ENCODE results near the gene CFH. TPM values are rescaled to one million over a fixed set of nuclear protein-coding genes. Genes with fewer than 3 reads are reported as not detected.

The CFH gene
- total and polyA plus RNA-seq, 10 of the 15 experiments (the other 5 are each of a cell fraction or from before 2014, with no cell fraction given), result 0.46 TPM; not detected in 9

GRCh38 chr1:196680107-196680506, 28.3 kb downstream of the CFH start (continued):
- TF ChIP-seq, protein P1, sequence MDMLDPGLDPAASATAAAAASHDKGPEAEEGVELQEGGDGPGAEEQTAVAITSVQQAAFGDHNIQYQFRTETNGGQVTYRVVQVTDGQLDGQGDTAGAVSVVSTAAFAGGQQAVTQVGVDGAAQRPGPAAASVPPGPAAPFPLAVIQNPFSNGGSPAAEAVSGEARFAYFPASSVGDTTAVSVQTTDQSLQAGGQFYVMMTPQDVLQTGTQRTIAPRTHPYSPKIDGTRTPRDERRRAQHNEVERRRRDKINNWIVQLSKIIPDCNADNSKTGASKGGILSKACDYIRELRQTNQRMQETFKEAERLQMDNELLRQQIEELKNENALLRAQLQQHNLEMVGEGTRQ (IDR thresholded peaks at IDR 0.05; ENCODE audit: borderline replicate concordance, low read depth, low read length), result no peak
- TF ChIP-seq SREBF1 (IDR thresholded peaks at IDR 0.05; ENCODE audit: low read length), result no peak

- POLR2A ChIA-PET, result no interaction called here
- Histone ChIP-seq H3K4me1 (ENCODE audit: control insufficient read depth, insufficient read depth, low read length) (no peaks in the 10 kb centered on the region), H2AFZ (ENCODE audit: control insufficient read depth, low read depth, low read length) (no peak overlapping the region), H3K36me3 (ENCODE audit: control insufficient read depth in 2 of 2, insufficient read depth in 2 of 2, low read length in 1 of 2) (no peaks in the 10 kb centered on the region), H3K27me3 (replicated peaks in 1 of 2; ENCODE audit: control insufficient read depth in 2 of 2, insufficient read depth in 2 of 2, low read length in 1 of 2) (no peaks in the 10 kb centered on the region), H3K4me3 (no peak overlapping the region), H3K4me2 (ENCODE audit: control insufficient read depth, insufficient read depth) (no peak overlapping the region), H3K27ac (ENCODE audit: control insufficient read depth, insufficient read depth) (no peak overlapping the region), H3K79me2 (ENCODE audit: control insufficient read depth, insufficient read depth, low read length) (no peaks in the 10 kb centered on the region), H3K9me3 (replicated peaks; ENCODE audit: control insufficient read depth, insufficient read depth, low read length) (no peaks in the 10 kb centered on the region), H4K20me1 (ENCODE audit: control insufficient read depth, insufficient read depth) (no peaks in the 10 kb centered on the region), H3K9ac (ENCODE audit: control insufficient read depth, insufficient read depth, low read length) (no peak overlapping the region)
- intact Hi-C loops (cut with micrococcal nuclease; ENCODE audit: unreplicated experiment), result no loop called here
- DNase-seq (ENCODE audit: low read depth, low spot score) (no peak), FAIRE-seq (no peak), ATAC-seq (no peak)
- CTCF ChIA-PET, result no interaction called here
- RAD21 ChIA-PET (ENCODE audit: unreplicated experiment), result no interaction called here
- no TSS peak for BruUV-seq (replicated peaks)
- SMC1A ChIA-PET (ENCODE audit: uncharacterized antibody, unreplicated experiment), result no interaction called here
- WGBS (ENCODE audit: insufficient coverage, insufficient replicate concordance, low lambda C conversion rate, missing lambda C conversion rate), result 77% methylated on average over 4 of the region's 4 CpGs
- in situ Hi-C loops (cut with MboI), result no loop called here
- no peak for TF ChIP-seq ZNF207 (IDR thresholded peaks at IDR 0.05; ENCODE audit: borderline replicate concordance)
- no peak for TF ChIP-seq RELA (IDR thresholded peaks at IDR 0.05; ENCODE audit: borderline replicate concordance, partially characterized antibody)
- TF ChIP-seq TCF3 (IDR thresholded peaks at IDR 0.05; ENCODE audit: borderline replicate concordance, insufficient read depth, low read depth, low read length), result no peak
- TF ChIP-seq DPF2 (IDR thresholded peaks at IDR 0.05), result no peak
- no peak for TF ChIP-seq CREB1 (IDR thresholded peaks at IDR 0.05; ENCODE audit: low read depth)
- TF ChIP-seq, protein P2, sequence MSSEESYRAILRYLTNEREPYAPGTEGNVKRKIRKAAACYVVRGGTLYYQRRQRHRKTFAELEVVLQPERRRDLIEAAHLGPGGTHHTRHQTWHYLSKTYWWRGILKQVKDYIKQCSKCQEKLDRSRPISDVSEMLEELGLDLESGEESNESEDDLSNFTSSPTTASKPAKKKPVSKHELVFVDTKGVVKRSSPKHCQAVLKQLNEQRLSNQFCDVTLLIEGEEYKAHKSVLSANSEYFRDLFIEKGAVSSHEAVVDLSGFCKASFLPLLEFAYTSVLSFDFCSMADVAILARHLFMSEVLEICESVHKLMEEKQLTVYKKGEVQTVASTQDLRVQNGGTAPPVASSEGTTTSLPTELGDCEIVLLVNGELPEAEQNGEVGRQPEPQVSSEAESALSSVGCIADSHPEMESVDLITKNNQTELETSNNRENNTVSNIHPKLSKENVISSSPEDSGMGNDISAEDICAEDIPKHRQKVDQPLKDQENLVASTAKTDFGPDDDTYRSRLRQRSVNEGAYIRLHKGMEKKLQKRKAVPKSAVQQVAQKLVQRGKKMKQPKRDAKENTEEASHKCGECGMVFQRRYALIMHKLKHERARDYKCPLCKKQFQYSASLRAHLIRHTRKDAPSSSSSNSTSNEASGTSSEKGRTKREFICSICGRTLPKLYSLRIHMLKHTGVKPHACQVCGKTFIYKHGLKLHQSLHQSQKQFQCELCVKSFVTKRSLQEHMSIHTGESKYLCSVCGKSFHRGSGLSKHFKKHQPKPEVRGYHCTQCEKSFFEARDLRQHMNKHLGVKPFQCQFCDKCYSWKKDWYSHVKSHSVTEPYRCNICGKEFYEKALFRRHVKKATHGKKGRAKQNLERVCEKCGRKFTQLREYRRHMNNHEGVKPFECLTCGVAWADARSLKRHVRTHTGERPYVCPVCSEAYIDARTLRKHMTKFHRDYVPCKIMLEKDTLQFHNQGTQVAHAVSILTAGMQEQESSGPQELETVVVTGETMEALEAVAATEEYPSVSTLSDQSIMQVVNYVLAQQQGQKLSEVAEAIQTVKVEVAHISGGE (CRISPR knock-in tag; IDR thresholded peaks at IDR 0.05), result no peak
- TF ChIP-seq POLR2AphosphoS2 (IDR thresholded peaks at IDR 0.05; ENCODE audit: low read depth, low read length), result no peak
- TF ChIP-seq NR2C2 (IDR thresholded peaks at IDR 0.05; ENCODE audit: borderline replicate concordance, control insufficient read depth, insufficient read length, low read depth), result no peak
- TF ChIP-seq POLR2A (IDR thresholded peaks at IDR 0.05; ENCODE audit: low read depth, low read length), result no peak
- TF ChIP-seq NFIC (IDR thresholded peaks at IDR 0.05; ENCODE audit: low read depth, low read length), result no peak
- no peak for TF ChIP-seq SREBF2 (IDR thresholded peaks at IDR 0.05; ENCODE audit: low read length)
- no peak for TF ChIP-seq EED (IDR thresholded peaks at IDR 0.05; ENCODE audit: low read depth)
- no peak for TF ChIP-seq E2F8 (IDR thresholded peaks at IDR 0.05; ENCODE audit: low read depth, partially characterized antibody)
- TF ChIP-seq ASH2L (IDR thresholded peaks at IDR 0.05; ENCODE audit: borderline replicate concordance, low read depth), result no peak
- TF ChIP-seq KAT2A (conservative IDR thresholded peaks at IDR 0.05; ENCODE audit: control insufficient read depth, low read depth, low read length), result no peak
- TF ChIP-seq EP300 (IDR thresholded peaks at IDR 0.05; ENCODE audit: borderline replicate concordance in 1 of 2, control insufficient read depth in 1 of 2, low read depth in 2 of 2, low read length in 2 of 2), result no peak
Observed at GRCh38 chr1:196684476-196684875, 32.6 kb downstream of the CFH start.

Data from GM12878 (cell line).